NB4 (cell line): ENCODE results near the gene MAP3K20.
"Not testable (repeated sequence)": the region's sequence is repeated elsewhere in the genome, so short reads cannot be mapped to it uniquely, and the experiment has no call there.

Source experiments
- DNase-seq: peaks from one replicate; pipeline ENCODE4 v3.0.0; 2010; ENCODE audit warnings: low read depth
- H3K4me3 ChIP-seq: one replicate; pipeline ENCODE4 v1.5.1; 2011; ENCODE audit warnings: mild to moderate bottlenecking, low read depth, low read length, moderate library complexity
- CTCF ChIP-seq: IDR thresholded peaks from one replicate; pipeline ENCODE4 v1.5.1; 2012; ENCODE audit warnings: low read depth, low read length
- MAX ChIP-seq: IDR thresholded peaks from 2 replicates; pipeline ENCODE4 v1.6.1; 2011; ENCODE audit warnings: low read depth, low read length
- MYC ChIP-seq: IDR thresholded peaks from 2 replicates; pipeline ENCODE4 v1.6.1; 2011; ENCODE audit warnings: low read depth, low read length
- POLR2A ChIP-seq: IDR thresholded peaks from 2 replicates; pipeline ENCODE4 v1.6.1; 2011; ENCODE audit warnings: mild to moderate bottlenecking; ENCODE audit not compliant: insufficient read length; ENCODE audit errors: extremely low read depth

MAP3K20 gene

GRCh38 chr2:173030561-173031490, 44.8 kb upstream of the MAP3K20 start:
- DNase-seq = no peak
- TF ChIP-seq CTCF = no peak
- H3K4me3 ChIP-seq = no peak overlapping the region

- no peak for TF ChIP-seq MYC
- TF ChIP-seq MAX = no peak
- TF ChIP-seq POLR2A = no peak
- TF ChIP-seq CTCF = no peak
- no peak overlapping the region for H3K4me3 ChIP-seq
- DNase-seq = no peak
These were observed 43.6 kb upstream of the MAP3K20 start for GRCh38 chr2:173032032-173032431.

GRCh38 chr2:173033084-173033483, 42.6 kb upstream of the MAP3K20 start:
- TF ChIP-seq CTCF (no peak), POLR2A (no peak), MYC (no peak), MAX (no peak)
- no peak for DNase-seq
- H3K4me3 ChIP-seq = no peak overlapping the region

GRCh38 chr2:173034143-173034542, 41.5 kb upstream of the MAP3K20 start:
- DNase-seq = no peak
- no peak overlapping the region for H3K4me3 ChIP-seq
- TF ChIP-seq MAX (no peak), POLR2A (no peak), MYC (no peak)

- H3K4me3 ChIP-seq = no peak overlapping the region
- DNase-seq = no peak
- TF ChIP-seq MYC = no peak
- no peak for TF ChIP-seq POLR2A
These were observed 38.2 kb upstream of the MAP3K20 start for GRCh38 chr2:173037245-173038120.

GRCh38 chr2:173038257-173038656, 37.4 kb upstream of the MAP3K20 start:
- not testable (repeated sequence) for H3K4me3 ChIP-seq, DNase-seq

GRCh38 chr2:173040729-173041128, 34.9 kb upstream of the MAP3K20 start:
- TF ChIP-seq POLR2A (no peak), MAX (no peak), CTCF (no peak), MYC (no peak)
- H3K4me3 ChIP-seq = no peak overlapping the region
- DNase-seq = no peak
